ENCODE data around the gene CAMK1D.
A peak's percentile ranks its signal among the peaks of the same experiment; 100 is the strongest.

CAMK1D gene

GRCh38 chr10:12481924-12482323 is 132.6 kb downstream of the CAMK1D start:
- H3K4me3 ChIP-seq (ENCODE audit: low read depth, low read length), result no peak overlapping the region
- no peak for DNase-seq (ENCODE audit: low read depth)
- no peak for TF ChIP-seq CTCF (IDR thresholded peaks at IDR 0.05; ENCODE audit: low read depth, low read length, missing control alignments)

- TF ChIP-seq CTCF (IDR thresholded peaks at IDR 0.05; ENCODE audit: low read depth, low read length, missing control alignments), result no peak
- no peak for DNase-seq (ENCODE audit: low read depth)
- H3K4me3 ChIP-seq (ENCODE audit: low read depth, low read length), result no peak overlapping the region
These were observed 133.2 kb downstream of the CAMK1D start for GRCh38 chr10:12482587-12482986.

DNA sequence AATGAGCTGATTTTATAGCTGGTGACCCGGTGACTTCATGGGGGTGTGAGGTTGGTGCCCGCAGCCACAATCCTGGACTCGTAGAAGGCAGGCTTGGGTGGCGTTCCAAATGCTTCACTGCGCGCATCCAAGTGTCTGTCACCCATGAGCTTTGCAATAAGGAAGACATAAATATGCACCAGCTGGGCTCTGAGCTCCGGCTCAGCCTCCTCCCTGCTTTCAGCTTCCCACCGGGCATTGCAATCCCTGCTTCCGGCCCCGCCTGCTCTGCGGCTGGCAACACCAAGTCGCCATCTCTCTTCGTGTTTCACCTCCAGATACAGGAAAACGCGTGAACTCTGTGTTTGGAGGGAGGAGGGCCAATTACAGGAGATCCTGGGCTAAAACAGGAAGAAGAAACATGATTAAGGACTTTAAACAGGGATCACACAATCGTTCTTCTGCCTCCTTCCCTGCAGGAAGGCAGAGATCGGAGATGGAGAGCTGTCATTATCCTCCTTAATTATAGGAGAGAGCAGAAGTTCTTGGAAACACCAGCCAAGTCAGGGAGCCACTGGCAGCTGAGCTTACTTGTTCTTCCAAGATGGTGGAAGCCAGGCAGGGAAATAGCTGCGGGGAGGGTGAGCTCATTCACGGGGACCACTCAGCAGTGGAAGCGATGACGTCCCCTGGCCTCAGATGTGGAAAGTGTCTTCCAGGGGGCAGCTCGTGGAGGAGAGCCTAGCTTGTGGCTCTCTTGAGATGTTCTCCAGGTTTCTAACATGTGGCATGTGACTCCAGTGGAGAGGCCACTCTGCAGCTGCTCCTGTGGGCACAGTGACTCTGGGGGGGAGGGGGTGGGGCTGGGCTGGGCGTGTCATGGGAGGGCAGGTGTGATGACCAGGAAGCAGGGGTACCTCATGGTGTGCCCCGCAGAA is 134.9 kb downstream of the CAMK1D start:
- H3K4me3 ChIP-seq (ENCODE audit: low read depth, low read length), result peak overlapping the region; percentile 34
- no peak for TF ChIP-seq CTCF (IDR thresholded peaks at IDR 0.05; ENCODE audit: low read depth, low read length, missing control alignments)
- DNase-seq (ENCODE audit: low read depth), result no peak

GRCh38 chr10:12484941-12485805 is 135.8 kb downstream of the CAMK1D start:
- TF ChIP-seq CTCF (IDR thresholded peaks at IDR 0.05; ENCODE audit: low read depth, low read length, missing control alignments), result peak; percentile 40
- peak overlapping the region; percentile 34 for H3K4me3 ChIP-seq (ENCODE audit: low read depth, low read length)
- DNase-seq (ENCODE audit: low read depth), result peak; percentile 77

GRCh38 chr10:12487366-12487765 is 138.0 kb downstream of the CAMK1D start:
- DNase-seq (ENCODE audit: low read depth), result no peak
- no peak overlapping the region for H3K4me3 ChIP-seq (ENCODE audit: low read depth, low read length)
- no peak for TF ChIP-seq CTCF (IDR thresholded peaks at IDR 0.05; ENCODE audit: low read depth, low read length, missing control alignments)

GRCh38 chr10:12488626-12489025 is 139.3 kb downstream of the CAMK1D start:
- DNase-seq (ENCODE audit: low read depth), result no peak
- TF ChIP-seq CTCF (IDR thresholded peaks at IDR 0.05; ENCODE audit: low read depth, low read length, missing control alignments), result no peak
- no peak overlapping the region for H3K4me3 ChIP-seq (ENCODE audit: low read depth, low read length)
